ENCODE results near the gene ARHGAP18. TPM values are rescaled to one million over a fixed set of nuclear protein-coding genes. Genes with fewer than 3 reads are reported as not detected.

ARHGAP18 gene
- total and polyA plus RNA-seq, 2 experiments from 2014 or later = 4.3 to 5.0 TPM

- TF ChIP-seq, protein P1, sequence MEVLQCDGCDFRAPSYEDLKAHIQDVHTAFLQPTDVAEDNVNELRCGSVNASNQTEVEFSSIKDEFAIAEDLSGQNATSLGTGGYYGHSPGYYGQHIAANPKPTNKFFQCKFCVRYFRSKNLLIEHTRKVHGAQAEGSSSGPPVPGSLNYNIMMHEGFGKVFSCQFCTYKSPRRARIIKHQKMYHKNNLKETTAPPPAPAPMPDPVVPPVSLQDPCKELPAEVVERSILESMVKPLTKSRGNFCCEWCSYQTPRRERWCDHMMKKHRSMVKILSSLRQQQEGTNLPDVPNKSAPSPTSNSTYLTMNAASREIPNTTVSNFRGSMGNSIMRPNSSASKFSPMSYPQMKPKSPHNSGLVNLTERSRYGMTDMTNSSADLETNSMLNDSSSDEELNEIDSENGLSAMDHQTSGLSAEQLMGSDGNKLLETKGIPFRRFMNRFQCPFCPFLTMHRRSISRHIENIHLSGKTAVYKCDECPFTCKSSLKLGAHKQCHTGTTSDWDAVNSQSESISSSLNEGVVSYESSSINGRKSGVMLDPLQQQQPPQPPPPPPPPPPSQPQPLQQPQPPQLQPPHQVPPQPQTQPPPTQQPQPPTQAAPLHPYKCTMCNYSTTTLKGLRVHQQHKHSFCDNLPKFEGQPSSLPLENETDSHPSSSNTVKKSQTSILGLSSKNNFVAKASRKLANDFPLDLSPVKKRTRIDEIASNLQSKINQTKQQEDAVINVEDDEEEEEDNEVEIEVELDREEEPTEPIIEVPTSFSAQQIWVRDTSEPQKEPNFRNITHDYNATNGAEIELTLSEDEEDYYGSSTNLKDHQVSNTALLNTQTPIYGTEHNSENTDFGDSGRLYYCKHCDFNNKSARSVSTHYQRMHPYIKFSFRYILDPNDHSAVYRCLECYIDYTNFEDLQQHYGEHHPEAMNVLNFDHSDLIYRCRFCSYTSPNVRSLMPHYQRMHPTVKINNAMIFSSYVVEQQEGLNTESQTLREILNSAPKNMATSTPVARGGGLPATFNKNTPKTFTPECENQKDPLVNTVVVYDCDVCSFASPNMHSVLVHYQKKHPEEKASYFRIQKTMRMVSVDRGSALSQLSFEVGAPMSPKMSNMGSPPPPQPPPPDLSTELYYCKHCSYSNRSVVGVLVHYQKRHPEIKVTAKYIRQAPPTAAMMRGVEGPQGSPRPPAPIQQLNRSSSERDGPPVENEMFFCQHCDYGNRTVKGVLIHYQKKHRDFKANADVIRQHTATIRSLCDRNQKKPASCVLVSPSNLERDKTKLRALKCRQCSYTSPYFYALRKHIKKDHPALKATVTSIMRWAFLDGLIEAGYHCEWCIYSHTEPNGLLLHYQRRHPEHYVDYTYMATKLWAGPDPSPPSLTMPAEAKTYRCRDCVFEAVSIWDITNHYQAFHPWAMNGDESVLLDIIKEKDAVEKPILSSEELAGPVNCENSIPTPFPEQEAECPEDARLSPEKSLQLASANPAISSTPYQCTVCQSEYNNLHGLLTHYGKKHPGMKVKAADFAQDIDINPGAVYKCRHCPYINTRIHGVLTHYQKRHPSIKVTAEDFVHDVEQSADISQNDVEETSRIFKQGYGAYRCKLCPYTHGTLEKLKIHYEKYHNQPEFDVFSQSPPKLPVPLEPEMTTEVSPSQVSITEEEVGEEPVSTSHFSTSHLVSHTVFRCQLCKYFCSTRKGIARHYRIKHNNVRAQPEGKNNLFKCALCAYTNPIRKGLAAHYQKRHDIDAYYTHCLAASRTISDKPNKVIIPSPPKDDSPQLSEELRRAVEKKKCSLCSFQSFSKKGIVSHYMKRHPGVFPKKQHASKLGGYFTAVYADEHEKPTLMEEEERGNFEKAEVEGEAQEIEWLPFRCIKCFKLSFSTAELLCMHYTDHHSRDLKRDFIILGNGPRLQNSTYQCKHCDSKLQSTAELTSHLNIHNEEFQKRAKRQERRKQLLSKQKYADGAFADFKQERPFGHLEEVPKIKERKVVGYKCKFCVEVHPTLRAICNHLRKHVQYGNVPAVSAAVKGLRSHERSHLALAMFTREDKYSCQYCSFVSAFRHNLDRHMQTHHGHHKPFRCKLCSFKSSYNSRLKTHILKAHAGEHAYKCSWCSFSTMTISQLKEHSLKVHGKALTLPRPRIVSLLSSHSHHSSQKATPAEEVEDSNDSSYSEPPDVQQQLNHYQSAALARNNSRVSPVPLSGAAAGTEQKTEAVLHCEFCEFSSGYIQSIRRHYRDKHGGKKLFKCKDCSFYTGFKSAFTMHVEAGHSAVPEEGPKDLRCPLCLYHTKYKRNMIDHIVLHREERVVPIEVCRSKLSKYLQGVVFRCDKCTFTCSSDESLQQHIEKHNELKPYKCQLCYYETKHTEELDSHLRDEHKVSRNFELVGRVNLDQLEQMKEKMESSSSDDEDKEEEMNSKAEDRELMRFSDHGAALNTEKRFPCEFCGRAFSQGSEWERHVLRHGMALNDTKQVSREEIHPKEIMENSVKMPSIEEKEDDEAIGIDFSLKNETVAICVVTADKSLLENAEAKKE (CRISPR knock-in tag; IDR thresholded peaks at IDR 0.05) = no peak
Observed at GRCh38 chr6:129583866-129584265, 126.1 kb downstream of the ARHGAP18 start (continued).

GRCh38 chr6:129578315-129578714 is 131.7 kb downstream of the ARHGAP18 start:
- no peaks in the 10 kb centered on the region for H3K4me1 Mint-ChIP-seq
- H3K4me3 Mint-ChIP-seq = no peak overlapping the region
- TF ChIP-seq EZH2phosphoT487 (IDR thresholded peaks at IDR 0.05; ENCODE audit: unreplicated experiment) (no peak), EZH2 (IDR thresholded peaks at IDR 0.05; ENCODE audit: low read depth, unreplicated experiment) (no peak), JUNB (IDR thresholded peaks at IDR 0.05; ENCODE audit: unreplicated experiment) (no peak), CREB1 (CRISPR knock-in tag; IDR thresholded peaks at IDR 0.05; ENCODE audit: low read depth) (no peak), STAT1 (IDR thresholded peaks at IDR 0.05; ENCODE audit: unreplicated experiment) (no peak), ZNF114 (CRISPR knock-in tag; IDR thresholded peaks at IDR 0.05) (no peak), POLR2AphosphoS5 (IDR thresholded peaks at IDR 0.05; ENCODE audit: low read depth) (no peak), CTCF (conservative IDR thresholded peaks at IDR 0.05; ENCODE audit: low read depth in 2 of 2) (no peak)
- TF ChIP-seq, protein P1 (CRISPR knock-in tag; IDR thresholded peaks at IDR 0.05) = no peak

More at GRCh38 chr6:129578315-129578714, 131.7 kb downstream of the ARHGAP18 start:
- Mint-ChIP-seq H3K9me3 (peaks cover 3% of the 10 kb centered on the region; the same call in 2 of the 3 replicates), H3K36me3 (ENCODE audit: low read depth) (no peaks in the 10 kb centered on the region), H3K27me3 (ENCODE audit: insufficient read depth, low read depth, poor library complexity) (no peaks in the 10 kb centered on the region), H3K27ac (no peak overlapping the region)
- Histone ChIP-seq H3K79me2 (replicated peaks; ENCODE audit: insufficient read depth) (no peaks in the 10 kb centered on the region), H3K9me2 (ENCODE audit: insufficient read depth) (no peaks in the 10 kb centered on the region), H3K4me1 (ENCODE audit: insufficient read depth) (no peaks in the 10 kb centered on the region), H3K36me3 (ENCODE audit: insufficient read depth) (no peaks in the 10 kb centered on the region), H3K27ac (ENCODE audit: low read depth) (no peak overlapping the region), H2AFZ (no peak overlapping the region), H3K4me3 (no peak overlapping the region), H3K4me2 (no peak overlapping the region), H3K27me3 (ENCODE audit: insufficient read depth) (no peaks in the 10 kb centered on the region), H4K20me1 (replicated peaks; ENCODE audit: insufficient read depth) (no peaks in the 10 kb centered on the region), H3F3A (replicated peaks; ENCODE audit: low read depth) (no peaks in the 10 kb centered on the region)
- no peak for ATAC-seq
- DNase-seq (ENCODE audit: low spot score) = no peak
